ENCODE results near the gene BLOC1S1. TPM values are rescaled to one million over a fixed set of nuclear protein-coding genes. Genes with fewer than 3 reads are reported as not detected.

BLOC1S1 gene
- polyA plus RNA-seq, 4 donors: 177 to 688 (median 434) TPM

DNA sequence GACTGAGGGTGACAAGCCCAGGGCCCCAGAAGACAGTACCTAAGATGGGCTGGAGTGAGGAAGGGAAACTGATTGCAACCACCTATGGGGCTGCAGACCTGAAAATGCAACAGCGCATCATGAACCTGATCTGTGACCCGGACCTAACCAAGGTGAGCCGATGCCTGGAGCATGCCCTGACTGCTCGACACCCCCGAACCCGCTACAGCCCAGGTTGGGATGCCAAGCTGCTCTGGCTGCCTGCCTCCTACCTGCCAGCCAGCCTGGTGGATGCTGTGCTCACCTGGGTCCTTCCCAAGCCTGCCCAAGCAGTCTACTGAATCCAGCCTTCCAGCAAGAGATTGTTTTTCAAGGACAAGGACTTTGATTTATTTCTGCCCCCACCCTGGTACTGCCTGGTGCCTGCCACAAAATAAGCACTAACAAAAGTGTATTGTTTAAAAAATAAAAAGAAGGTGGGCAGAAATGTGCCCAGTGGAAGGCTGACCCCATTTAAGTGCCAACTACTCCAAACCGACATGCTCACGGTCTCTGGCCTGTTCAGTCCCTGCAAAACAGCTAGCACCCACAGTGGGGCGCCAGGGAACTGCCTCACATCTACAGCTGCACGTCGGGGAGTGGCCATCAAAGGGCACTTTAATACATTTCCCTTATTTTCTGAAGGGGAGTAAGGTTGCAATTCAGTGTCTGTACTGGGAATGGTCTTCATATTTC is 8.5 kb downstream of the BLOC1S1 start:
- Histone ChIP-seq H3K36me3 (ENCODE audit: control insufficient read depth in 3 of 3, insufficient read depth in 2 of 3, low read depth in 1 of 3, low read length in 3 of 3) (peaks cover 5 to 74% (median 14%) of the 10 kb centered on the region in 3 donors), H3K27me3 (ENCODE audit: control insufficient read depth in 3 of 3, insufficient read depth in 3 of 3, low read length in 3 of 3) (no peaks in the 10 kb centered on the region), H3K4me1 (ENCODE audit: control insufficient read depth in 3 of 3, insufficient read depth in 2 of 3, low read depth in 1 of 3, low read length in 2 of 3) (peaks cover 5 to 70% (median 8%) of the 10 kb centered on the region in 3 donors), H3K27ac (ENCODE audit: low read depth in 1 of 3, low read length in 2 of 3) (peak overlapping the region in 1 of 3 donors; percentile 32), H3K9me3 (ENCODE audit: control insufficient read depth in 2 of 2, insufficient read depth in 1 of 2, low read depth in 1 of 2, low read length in 1 of 2) (no peaks in the 10 kb centered on the region), H3K4me3 (ENCODE audit: low read depth in 1 of 3, low read length in 3 of 3) (no peak overlapping the region)
- DNase-seq: peak; percentile 80 to 81
- FAIRE-seq: no peak
- WGBS, 3 donors: 32 to 50% (median 33%) methylated on average over 11 of the region's 11 CpGs

DNA sequence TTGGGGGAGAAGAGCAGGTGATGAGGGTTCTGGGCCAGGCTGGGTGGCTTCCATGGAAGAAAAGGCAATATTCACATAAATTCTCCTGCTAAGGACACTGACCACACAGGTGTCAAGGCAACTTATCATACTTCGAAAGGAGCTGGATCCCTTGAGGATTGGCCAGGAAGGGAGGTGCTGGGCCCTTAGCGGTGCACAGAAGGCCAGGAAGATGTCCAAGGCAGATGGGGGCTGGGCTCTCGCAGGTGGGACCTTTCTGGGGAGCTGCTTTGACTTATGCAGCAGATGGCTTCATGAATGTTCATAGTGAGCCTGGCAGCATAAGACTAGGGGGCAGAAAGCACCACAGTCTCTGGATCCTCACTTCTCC is 9.1 kb downstream of the BLOC1S1 start:
- Histone ChIP-seq H3K9me3 (ENCODE audit: control insufficient read depth in 2 of 2, insufficient read depth in 1 of 2, low read depth in 1 of 2, low read length in 1 of 2) (no peaks in the 10 kb centered on the region), H3K4me1 (ENCODE audit: control insufficient read depth in 3 of 3, insufficient read depth in 2 of 3, low read depth in 1 of 3, low read length in 2 of 3) (peaks cover 4 to 67% (median 8%) of the 10 kb centered on the region in 3 donors), H3K4me3 (ENCODE audit: low read depth in 1 of 3, low read length in 3 of 3) (no peak overlapping the region), H3K27ac (ENCODE audit: low read depth in 1 of 3, low read length in 2 of 3) (peak overlapping the region in 2 of 3 donors; percentile 27 to 32), H3K27me3 (ENCODE audit: control insufficient read depth in 3 of 3, insufficient read depth in 3 of 3, low read length in 3 of 3) (no peaks in the 10 kb centered on the region), H3K36me3 (ENCODE audit: control insufficient read depth in 3 of 3, insufficient read depth in 2 of 3, low read depth in 1 of 3, low read length in 3 of 3) (peaks cover 5 to 69% (median 14%) of the 10 kb centered on the region in 3 donors)
- DNase-seq: no peak
- 39 to 50% (median 47%) methylated on average over 3 of the region's 3 CpGs for WGBS, 3 donors
- FAIRE-seq: no peak

DNA sequence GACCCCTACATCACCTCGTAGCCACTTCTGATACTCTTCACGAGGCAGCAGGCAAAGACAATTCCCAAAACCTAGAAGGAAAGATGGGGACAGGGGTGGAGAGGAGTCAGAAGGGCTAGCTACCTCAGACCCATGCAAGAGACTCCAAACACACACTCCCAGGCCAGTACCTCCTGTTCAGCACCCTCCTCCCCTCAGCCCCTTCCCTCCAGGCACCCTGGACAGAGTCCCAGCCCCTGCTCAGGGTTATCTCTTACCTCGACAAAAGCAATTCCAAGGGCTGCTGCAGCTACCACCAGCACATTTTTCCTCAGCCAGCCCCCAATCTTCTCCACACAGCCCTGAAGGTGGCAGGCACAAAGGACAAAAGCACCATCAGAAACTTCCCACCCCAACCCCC is 9.7 kb downstream of the BLOC1S1 start:
- Histone ChIP-seq H3K4me3 (ENCODE audit: low read depth in 1 of 3, low read length in 3 of 3) (no peak overlapping the region), H3K36me3 (ENCODE audit: control insufficient read depth in 3 of 3, insufficient read depth in 2 of 3, low read depth in 1 of 3, low read length in 3 of 3) (peaks cover 5 to 67% (median 14%) of the 10 kb centered on the region in 3 donors), H3K27me3 (ENCODE audit: control insufficient read depth in 3 of 3, insufficient read depth in 3 of 3, low read length in 3 of 3) (no peaks in the 10 kb centered on the region), H3K27ac (ENCODE audit: low read depth in 1 of 3, low read length in 2 of 3) (peak overlapping the region in 1 of 3 donors; percentile 14), H3K4me1 (ENCODE audit: control insufficient read depth in 3 of 3, insufficient read depth in 2 of 3, low read depth in 1 of 3, low read length in 2 of 3) (peaks cover 2 to 70% (median 11%) of the 10 kb centered on the region in 3 donors), H3K9me3 (ENCODE audit: control insufficient read depth in 2 of 2, insufficient read depth in 1 of 2, low read depth in 1 of 2, low read length in 1 of 2) (no peaks in the 10 kb centered on the region)
- WGBS, 3 donors: 48 to 79% (median 62%) methylated on average over 3 of the region's 3 CpGs
- DNase-seq (no peak), FAIRE-seq (no peak)

DNA sequence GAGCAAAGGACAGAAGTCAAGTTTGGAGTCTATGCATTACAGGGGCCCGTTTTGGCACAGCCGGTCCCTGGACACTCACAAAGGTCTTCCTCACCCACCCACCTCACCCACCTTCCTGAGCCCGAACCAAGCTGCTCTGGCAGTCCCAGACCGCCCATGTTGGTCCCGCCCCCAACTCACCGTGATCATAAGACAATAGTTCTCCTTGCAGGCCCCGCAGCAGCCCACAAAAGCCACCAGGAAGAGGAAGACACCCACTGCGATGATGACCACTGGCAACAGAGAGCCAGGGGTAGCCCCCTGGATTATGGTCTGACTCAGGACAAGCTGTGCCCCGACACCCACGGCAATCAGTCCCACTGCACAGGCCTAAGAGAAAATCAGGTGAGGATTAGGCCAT is 11.1 kb downstream of the BLOC1S1 start:
- Histone ChIP-seq H3K4me3 (ENCODE audit: low read depth in 1 of 3, low read length in 3 of 3) (peak overlapping the region in 2 of 3 donors; percentile 74 to 96), H3K9me3 (ENCODE audit: control insufficient read depth in 2 of 2, insufficient read depth in 1 of 2, low read depth in 1 of 2, low read length in 1 of 2) (no peaks in the 10 kb centered on the region), H3K27ac (ENCODE audit: low read depth in 1 of 3, low read length in 2 of 3) (peak overlapping the region; percentile 9 to 97 (median 94)), H3K4me1 (ENCODE audit: control insufficient read depth in 3 of 3, insufficient read depth in 2 of 3, low read depth in 1 of 3, low read length in 2 of 3) (peaks cover 2 to 62% (median 11%) of the 10 kb centered on the region in 3 donors), H3K36me3 (ENCODE audit: control insufficient read depth in 3 of 3, insufficient read depth in 2 of 3, low read depth in 1 of 3, low read length in 3 of 3) (peaks cover 5 to 57% (median 14%) of the 10 kb centered on the region in 3 donors), H3K27me3 (ENCODE audit: control insufficient read depth in 3 of 3, insufficient read depth in 3 of 3, low read length in 3 of 3) (no peaks in the 10 kb centered on the region)
- DNase-seq: peak in 1 of 2 donors; percentile 48
- 31 to 42% (median 35%) methylated on average over 10 of the region's 10 CpGs for WGBS, 3 donors
- FAIRE-seq: no peak

DNA sequence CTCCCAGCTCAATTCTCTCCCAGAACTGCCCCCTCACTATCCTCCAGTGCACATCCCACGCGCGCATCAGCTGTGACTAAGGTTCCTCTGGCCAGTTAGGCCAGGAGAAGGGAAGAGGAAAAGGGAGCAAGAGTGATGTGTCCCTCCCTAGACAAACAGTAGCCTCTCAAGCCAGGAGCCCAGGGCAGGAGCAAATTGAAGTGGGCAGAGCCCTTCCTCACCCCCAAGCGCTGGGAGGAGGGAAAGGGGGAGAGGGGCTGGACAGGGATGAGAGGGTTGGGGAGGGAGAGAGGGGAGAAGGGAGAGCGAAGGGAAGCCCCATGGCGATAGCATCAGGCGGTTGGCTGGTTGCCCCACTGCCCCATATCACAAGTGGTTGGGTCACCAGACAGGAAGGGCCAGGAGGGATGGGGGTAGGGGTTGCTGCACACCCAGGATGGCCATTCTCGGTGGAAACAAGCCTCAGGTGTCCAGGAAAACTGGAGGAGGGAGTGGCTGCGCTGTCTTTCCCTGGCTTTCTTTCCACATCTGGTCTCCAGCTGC is 11.9 kb downstream of the BLOC1S1 start:
- Histone ChIP-seq H3K36me3 (ENCODE audit: control insufficient read depth in 3 of 3, insufficient read depth in 2 of 3, low read depth in 1 of 3, low read length in 3 of 3) (peaks cover 5 to 55% (median 14%) of the 10 kb centered on the region in 3 donors), H3K27ac (ENCODE audit: low read depth in 1 of 3, low read length in 2 of 3) (peak overlapping the region; percentile 94 to 97 (median 97)), H3K9me3 (ENCODE audit: control insufficient read depth in 2 of 2, insufficient read depth in 1 of 2, low read depth in 1 of 2, low read length in 1 of 2) (no peaks in the 10 kb centered on the region), H3K27me3 (ENCODE audit: control insufficient read depth in 3 of 3, insufficient read depth in 3 of 3, low read length in 3 of 3) (no peaks in the 10 kb centered on the region), H3K4me3 (ENCODE audit: low read depth in 1 of 3, low read length in 3 of 3) (peak overlapping the region; percentile 74 to 96 (median 89)), H3K4me1 (ENCODE audit: control insufficient read depth in 3 of 3, insufficient read depth in 2 of 3, low read depth in 1 of 3, low read length in 2 of 3) (peaks cover 2 to 60% (median 11%) of the 10 kb centered on the region in 3 donors)
- DNase-seq (peak; percentile 46 to 67), FAIRE-seq (no peak)
- WGBS, 3 donors: 8 to 44% (median 17%) methylated on average over 4 to 9 of the region's 9 CpGs

DNA sequence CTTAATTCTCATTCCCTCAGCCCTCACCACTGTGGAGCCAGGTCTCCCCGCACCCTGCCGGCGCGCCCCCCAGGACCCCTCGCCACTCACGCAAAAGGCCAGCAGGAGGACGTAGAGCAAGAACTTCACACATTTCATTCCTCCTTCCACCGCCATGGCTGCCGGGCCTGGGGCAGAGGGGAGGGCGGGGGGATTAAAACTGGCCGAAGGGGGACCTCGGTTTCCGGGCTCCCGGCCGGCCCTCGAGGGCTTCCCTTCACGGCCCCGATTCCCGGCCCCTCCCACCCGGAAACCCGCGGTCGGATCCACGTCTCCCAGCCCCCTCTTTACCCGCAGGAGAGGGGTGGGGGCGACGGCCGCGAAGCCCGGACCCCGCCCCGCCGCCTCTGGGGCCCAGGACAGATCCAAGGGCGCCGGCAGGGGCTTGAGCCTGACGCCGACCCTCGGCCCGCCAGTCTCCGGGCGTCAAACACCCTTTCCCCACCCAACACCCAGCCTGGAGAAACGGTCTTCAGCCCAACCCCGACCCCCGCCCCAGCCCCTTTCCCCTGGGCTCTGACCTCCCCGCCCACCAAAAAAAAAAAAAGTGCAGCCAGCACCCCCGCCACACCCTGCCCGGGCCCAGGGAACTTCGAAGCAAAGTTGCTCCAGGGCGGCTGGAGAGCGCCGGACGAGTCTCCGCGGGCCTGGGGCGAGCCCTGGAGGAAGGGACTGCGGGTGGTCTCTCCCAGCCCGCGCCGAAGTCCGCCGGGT is 12.5 kb downstream of the BLOC1S1 start:
- H3K27ac ChIP-seq (ENCODE audit: low read depth in 1 of 3, low read length in 2 of 3): peak overlapping the region; percentile 94 to 97 (median 97)
- peak overlapping the region; percentile 74 to 96 (median 89) for H3K4me3 ChIP-seq (ENCODE audit: low read depth in 1 of 3, low read length in 3 of 3)
- H3K27me3 ChIP-seq (ENCODE audit: control insufficient read depth in 3 of 3, insufficient read depth in 3 of 3, low read length in 3 of 3): no peaks in the 10 kb centered on the region
- no peaks in the 10 kb centered on the region for H3K9me3 ChIP-seq (ENCODE audit: control insufficient read depth in 2 of 2, insufficient read depth in 1 of 2, low read depth in 1 of 2, low read length in 1 of 2)
- DNase-seq: peak; percentile 49 to 90
- WGBS, 3 donors: 0 to 1% (median 1%) methylated on average over 43 to 61 of the region's 61 CpGs
- peaks cover 5 to 48% (median 14%) of the 10 kb centered on the region in 3 donors for H3K36me3 ChIP-seq (ENCODE audit: control insufficient read depth in 3 of 3, insufficient read depth in 2 of 3, low read depth in 1 of 3, low read length in 3 of 3)
- no peak for FAIRE-seq
- peaks cover 2 to 53% (median 11%) of the 10 kb centered on the region in 3 donors for H3K4me1 ChIP-seq (ENCODE audit: control insufficient read depth in 3 of 3, insufficient read depth in 2 of 3, low read depth in 1 of 3, low read length in 2 of 3)

DNA sequence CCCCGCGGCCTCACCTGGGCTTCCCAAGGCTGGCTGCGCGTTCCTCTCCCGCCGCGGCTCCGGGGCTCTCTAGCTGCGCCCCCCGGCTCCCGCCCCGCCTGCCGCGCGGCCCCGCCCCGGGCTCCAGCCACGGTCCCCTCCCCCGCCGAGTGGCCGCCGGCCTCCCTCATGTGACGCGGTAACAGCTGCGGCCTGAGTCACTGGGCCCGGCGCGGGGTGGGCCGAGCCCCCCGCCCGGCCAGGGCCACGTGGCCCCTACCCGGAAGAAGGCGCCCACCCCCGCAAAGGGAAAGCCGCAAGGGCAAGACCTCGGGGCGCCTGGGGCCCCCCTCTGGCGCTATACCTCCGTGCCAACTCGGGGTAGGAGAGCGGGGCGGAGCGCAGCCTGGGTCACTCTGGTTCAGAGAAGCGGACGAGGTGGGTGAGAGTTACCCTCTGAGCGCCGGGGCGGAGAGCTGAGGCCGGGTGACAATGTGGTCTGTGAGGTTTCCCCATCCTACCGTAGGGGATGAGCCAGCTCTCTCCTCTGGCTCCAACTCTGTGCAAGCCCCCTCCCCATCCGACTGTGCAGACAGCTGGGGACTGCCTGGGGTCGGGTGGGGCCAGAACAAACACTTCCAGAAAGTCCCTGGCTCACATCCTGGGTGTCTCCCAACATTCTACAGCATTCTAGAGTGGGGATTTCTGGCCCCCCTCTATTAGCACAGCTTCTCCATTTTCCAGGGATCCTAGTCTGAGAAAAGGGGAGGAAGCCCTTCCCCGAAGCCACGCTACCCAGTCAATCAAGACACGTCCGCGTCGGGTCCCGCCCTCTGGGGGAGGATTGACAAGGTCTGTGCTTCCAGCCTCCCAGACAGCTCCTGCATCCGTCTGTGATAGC is 13.3 kb downstream of the BLOC1S1 start, which contains the start of gene CD63:
TSS of gene CD63 (minus strand) at position 71 of the 880 bp plus-strand sequence. CDS start 668 bp downstream, outside the sequence.
- Histone ChIP-seq H3K9me3 (ENCODE audit: control insufficient read depth in 2 of 2, insufficient read depth in 1 of 2, low read depth in 1 of 2, low read length in 1 of 2) (no peaks in the 10 kb centered on the region), H3K27me3 (ENCODE audit: control insufficient read depth in 3 of 3, insufficient read depth in 3 of 3, low read length in 3 of 3) (no peaks in the 10 kb centered on the region), H3K36me3 (ENCODE audit: control insufficient read depth in 3 of 3, insufficient read depth in 2 of 3, low read depth in 1 of 3, low read length in 3 of 3) (peaks cover 5 to 41% (median 14%) of the 10 kb centered on the region in 3 donors), H3K27ac (ENCODE audit: low read depth in 1 of 3, low read length in 2 of 3) (peak within 1 kb of the TSS; percentile 94 to 97 (median 97)), H3K4me3 (ENCODE audit: low read depth in 1 of 3, low read length in 3 of 3) (peak within 1 kb of the TSS; percentile 74 to 96 (median 89)), H3K4me1 (ENCODE audit: control insufficient read depth in 3 of 3, insufficient read depth in 2 of 3, low read depth in 1 of 3, low read length in 2 of 3) (peaks cover 2 to 50% (median 11%) of the 10 kb centered on the region in 3 donors)
- 0 to 1% (median 0%) methylated on average over 48 to 61 of the region's 61 CpGs for WGBS, 3 donors
- peak; percentile 91 to 95 for DNase-seq
- FAIRE-seq: no peak
